Adrenal gland (tissue), 5 donors: ENCODE data around the gene IL34.
"Not testable (repeated sequence)": the region's sequence is repeated elsewhere in the genome, so short reads cannot be mapped to it uniquely, and the experiment has no call there.

Experiments used
- CTCF ChIP-seq, 6 experiments: fragments of 450-650 bp in 4 of 6; fragments of 200-600 bp in 2 of 6; sonication (generic) in 1 of 6; IDR thresholded peaks; 1 replicate in 5 of 6; 2 replicates in 1 of 6; pipeline versions ENCODE4 v1.5.1 to v1.8.0; 2016 to 2021; ENCODE audit warnings: antibody characterized with exemption in 6 of 6, mild to moderate bottlenecking in 2 of 6, moderate library complexity in 1 of 6
- POLR2A ChIP-seq, 2 donors: fragments of 450-650 bp; IDR thresholded peaks; one replicate each; pipeline ENCODE4 v1.6.1; 2017; ENCODE audit warnings: antibody characterized with exemption in 2 of 2, mild to moderate bottlenecking in 2 of 2, moderate library complexity in 1 of 2
- donor health status: DM: no; HTN: no; CAD: no.

DNA sequence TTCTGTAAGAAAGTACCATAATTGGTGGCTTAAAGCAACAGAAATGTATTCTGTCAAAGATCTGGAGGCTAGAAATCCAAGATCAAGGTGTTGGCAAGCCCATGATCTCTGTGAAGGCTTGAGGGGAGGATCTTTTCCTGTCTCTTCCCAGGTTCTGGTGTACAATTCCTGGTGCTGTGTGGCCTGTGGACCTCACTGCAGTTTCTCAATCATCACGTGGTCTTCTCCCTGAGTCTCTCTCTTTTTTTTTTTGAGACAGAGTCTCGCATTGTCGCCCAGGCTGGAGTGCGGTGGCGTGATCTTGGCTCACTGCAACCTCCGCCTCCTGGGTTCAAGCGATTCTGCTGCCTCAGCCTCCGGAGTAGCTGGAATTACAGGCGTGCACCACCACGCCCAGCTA, 12.7 kb upstream of the IL34 start:
- TF ChIP-seq CTCF, POLR2A (IDR thresholded peaks at IDR 0.05): not testable (repeated sequence)
